K562 (cell line): Measurements from ENCODE around the gene PHACTR2. TPM values are rescaled to one million over a fixed set of nuclear protein-coding genes. Genes with fewer than 3 reads are reported as not detected.

Source experiments
- ATAC-seq: fragments of 200-7000 bp; cut with Tn5 transposase; 3 replicates; pipeline ENCODE4 v1.9.1; 2020; ENCODE audit warnings: moderate library complexity
- BruUV-seq: library from RNA; stranded (reverse); fragments of 400-500 nt; replicated peaks from 2 replicates; lab custom pipeline; 2021; lab: Mats Ljungman, UMichigan
- CTCF ChIA-PET: fragments of 300-600 bp; formaldehyde crosslinking; extraction: SDS; loops from one replicate; lab custom pipeline; 2021; ENCODE audit warnings: low intra/inter-chr PET ratio; lab: Yijun Ruan, JAX
- POLR2A ChIA-PET: fragments of 300-600, 350-650 bp; sonication (Branson Sonifier 250); formaldehyde crosslinking; extraction: SDS; loops from one replicate; lab custom pipeline; 2021; ENCODE audit warnings: antibody characterized with exemption, inconsistent platforms; lab: Yijun Ruan, JAX
- DNase-seq, 4 experiments: peaks; one replicate each; pipeline versions ENCODE4 v3.0.0 to v3.0.0-alpha.2; 2011 to 2018; ENCODE audit warnings: low spot score in 3 of 4, mixed read lengths in 3 of 4; ENCODE audit errors: extremely low read depth in 1 of 4
- FAIRE-seq: peaks from 2 replicates; lab custom pipeline; 2011; peaks lifted over from hg19 to GRCh38; lab: Jason Lieb, UNC
- H2AFZ ChIP-seq: 2 replicates; pipeline ENCODE4 v1.6.0; 2011; ENCODE audit warnings: low read depth, low read length, control low read depth, inconsistent platforms
- H3K27ac ChIP-seq: fragments of 200-600 bp; 3 replicates; pipeline ENCODE4 v1.8.0; 2011; ENCODE audit warnings: low read depth, mild to moderate bottlenecking, control low read depth, inconsistent platforms, low read length, moderate library complexity, mixed read lengths; ENCODE audit errors: extremely low read depth
- H3K27me3 ChIP-seq, 2 experiments: fragments of 300-600 bp in 1 of 2; 2 replicates in 1 of 2; 3 replicates in 1 of 2; pipeline versions ENCODE4 v1.6.0 to v1.8.0; 2011; ENCODE audit warnings: inconsistent platforms in 2 of 2, low read length in 2 of 2, mild to moderate bottlenecking in 1 of 2, mixed read lengths in 1 of 2, moderate library complexity in 1 of 2; ENCODE audit not compliant: control insufficient read depth in 2 of 2, insufficient read depth in 2 of 2
- H3K36me3 ChIP-seq: fragments of 300-600 bp; 3 replicates; pipeline ENCODE4 v1.8.0; 2011; ENCODE audit warnings: mild to moderate bottlenecking, low read length, inconsistent platforms; ENCODE audit not compliant: control insufficient read depth, insufficient read depth
- H3K4me1 ChIP-seq, 2 experiments: fragments of 200-600 bp in 1 of 2; replicated peaks in 1 of 2; 2 replicates in 1 of 2; 3 replicates in 1 of 2; pipeline versions ENCODE4 v1.5.1 to v1.8.0; 2011; ENCODE audit warnings: inconsistent platforms in 2 of 2, low read length in 2 of 2, mild to moderate bottlenecking in 1 of 2, mixed read lengths in 1 of 2, moderate library complexity in 1 of 2; ENCODE audit not compliant: control insufficient read depth in 2 of 2, insufficient read depth in 2 of 2
- H3K4me2 ChIP-seq: 2 replicates; pipeline ENCODE4 v1.6.1; 2011; ENCODE audit warnings: low read length, control low read depth, inconsistent platforms, mixed read lengths; ENCODE audit not compliant: insufficient read depth
- H3K4me3 ChIP-seq: fragments of 200-600 bp; sonication (generic), shearing (Covaris generic); 2 replicates; pipeline ENCODE4 v1.5.1; 2016; ENCODE audit warnings: control low read depth, inconsistent platforms
- H3K79me2 ChIP-seq: fragments of 200-600 bp; 3 replicates; pipeline ENCODE4 v1.8.0; 2011; ENCODE audit warnings: low read length, inconsistent platforms; ENCODE audit not compliant: control insufficient read depth, insufficient read depth
- H3K9ac ChIP-seq, 2 experiments: 2 replicates each; pipeline versions ENCODE4 v1.6.0 to v1.6.1; 2011; ENCODE audit warnings: low read depth in 2 of 2, low read length in 2 of 2, control low read depth in 1 of 2, inconsistent platforms in 1 of 2, mild to moderate bottlenecking in 1 of 2, mixed read lengths in 1 of 2; ENCODE audit not compliant: insufficient read depth in 1 of 2
- H3K9me1 ChIP-seq: one replicate; pipeline ENCODE4 v1.6.0; 2011; ENCODE audit warnings: inconsistent platforms, mild to moderate bottlenecking, low read length, moderate library complexity; ENCODE audit not compliant: control insufficient read depth, insufficient read depth
- H3K9me3 ChIP-seq: replicated peaks from 2 replicates; pipeline ENCODE4 v1.5.1; 2011; ENCODE audit warnings: low read depth, low read length, inconsistent platforms; ENCODE audit not compliant: control insufficient read depth, insufficient read depth
- H4K20me1 ChIP-seq: replicated peaks from 2 replicates; pipeline ENCODE4 v1.6.1; 2011; ENCODE audit warnings: low read length, inconsistent platforms, mixed read lengths; ENCODE audit not compliant: control insufficient read depth, insufficient read depth
- CBX3 ChIP-seq, 2 experiments: IDR thresholded peaks; 1 replicate in 1 of 2; 2 replicates in 1 of 2; pipeline ENCODE4 v1.6.1; 2012; ENCODE audit warnings: inconsistent platforms in 2 of 2, low read length in 2 of 2, borderline replicate concordance in 1 of 2, control low read depth in 1 of 2
- NFE2 ChIP-seq: IDR thresholded peaks from 2 replicates; pipeline ENCODE4 v1.6.1; 2014; ENCODE audit warnings: antibody characterized with exemption, low read depth
- PBX2 ChIP-seq, 2 experiments: IDR thresholded peaks in 1 of 2; conservative IDR thresholded peaks in 1 of 2; 2 replicates each; pipeline ENCODE4 v1.6.1; 2016; ENCODE audit warnings: low read depth in 2 of 2, mild to moderate bottlenecking in 1 of 2, missing compliant biosample characterization in 1 of 2, missing genetic modification characterization in 1 of 2, moderate library complexity in 1 of 2
- WGBS: fragments of 100-300 bp; shearing (Covaris generic); methylation state at CpG from one replicate; pipeline ENCODE4 v1.1.6; 2016; ENCODE audit warnings: low coverage, mixed read lengths; ENCODE audit not compliant: insufficient coverage; ENCODE audit errors: missing lambda C conversion rate; 5-methylcytosine and 5-hydroxymethylcytosine counted together
- in situ Hi-C: fragments of 300-500 bp; cut with MboI; formaldehyde crosslinking; loops from 4 replicates; pipeline ENCODE4 v1.15.0; 2018; ENCODE audit warnings: inconsistent platforms, mixed read lengths
- intact Hi-C: fragments of 100-400 bp; cut with micrococcal nuclease; formaldehyde crosslinking; loops from 2 replicates; pipeline ENCODE4 v1.14.2; 2022
- polyA plus RNA-seq, 8 experiments: library from polyadenylated mRNA; depleted of rRNA in 4 of 8; stranded (reverse) in 5 of 8; unstranded in 3 of 8; fragments of >200 nt; fragmentation: Nextera tagmentation in 2 of 8; fragmentation: Illumina TruSeq in 1 of 8; extraction: Ambion mirVana in 2 of 8; extraction: Trizol in 1 of 8; gene quantifications; 2 replicates each; pipeline versions ENCODE4 v1.2.1 to v1.2.3, GENCODE V29; 2011 to 2014; ENCODE audit warnings: inconsistent platforms in 1 of 8, missing spikeins in 1 of 8
- total RNA-seq, 7 experiments: library from RNA; depleted of rRNA in 6 of 7; stranded (reverse); fragments of >200 nt in 6 of 7; fragmentation: Illumina TruSeq in 2 of 7; extraction: Trizol in 2 of 7; gene quantifications; 2 replicates each; pipeline versions ENCODE4 v1.2.1 to v1.2.3, GENCODE V29; 2011 to 2021; ENCODE audit warnings: low replicate concordance in 1 of 7
- TF ChIP-seq, protein P1 (sequence below), 2 experiments: fragments of 450-650 bp; IDR thresholded peaks; 2 replicates each; pipeline ENCODE4 v1.6.1; 2016; ENCODE audit warnings: mild to moderate bottlenecking in 2 of 2, borderline replicate concordance in 1 of 2, low read depth in 1 of 2, moderate library complexity in 1 of 2

The PHACTR2 gene
- total and polyA plus RNA-seq, 9 of the 15 experiments (the other 6 are each of a cell fraction or from before 2014, with no cell fraction given) = 5.3 to 52.5 (median 22.9) TPM

- no peaks in the 10 kb centered on the region for H4K20me1 ChIP-seq
- H3K4me1 ChIP-seq = peaks cover 0 to 12% of the 10 kb centered on the region in 2 experiments; a peak in 4 of 5 replicates
- POLR2A ChIA-PET = interaction anchor here (0.6 to 1.4 kb wide), 4 partner anchors 64 to 1399 kb away, joined by 3 read pairs; partner anchors contain the start of gene LTV1
- no peaks in the 10 kb centered on the region for H3K9me1 ChIP-seq
- TF ChIP-seq CBX3 (IDR thresholded peaks at IDR 0.05; ENCODE audit: borderline replicate concordance in 1 of 2, low read length in 2 of 2) = no peak
- TF ChIP-seq, protein P1, sequence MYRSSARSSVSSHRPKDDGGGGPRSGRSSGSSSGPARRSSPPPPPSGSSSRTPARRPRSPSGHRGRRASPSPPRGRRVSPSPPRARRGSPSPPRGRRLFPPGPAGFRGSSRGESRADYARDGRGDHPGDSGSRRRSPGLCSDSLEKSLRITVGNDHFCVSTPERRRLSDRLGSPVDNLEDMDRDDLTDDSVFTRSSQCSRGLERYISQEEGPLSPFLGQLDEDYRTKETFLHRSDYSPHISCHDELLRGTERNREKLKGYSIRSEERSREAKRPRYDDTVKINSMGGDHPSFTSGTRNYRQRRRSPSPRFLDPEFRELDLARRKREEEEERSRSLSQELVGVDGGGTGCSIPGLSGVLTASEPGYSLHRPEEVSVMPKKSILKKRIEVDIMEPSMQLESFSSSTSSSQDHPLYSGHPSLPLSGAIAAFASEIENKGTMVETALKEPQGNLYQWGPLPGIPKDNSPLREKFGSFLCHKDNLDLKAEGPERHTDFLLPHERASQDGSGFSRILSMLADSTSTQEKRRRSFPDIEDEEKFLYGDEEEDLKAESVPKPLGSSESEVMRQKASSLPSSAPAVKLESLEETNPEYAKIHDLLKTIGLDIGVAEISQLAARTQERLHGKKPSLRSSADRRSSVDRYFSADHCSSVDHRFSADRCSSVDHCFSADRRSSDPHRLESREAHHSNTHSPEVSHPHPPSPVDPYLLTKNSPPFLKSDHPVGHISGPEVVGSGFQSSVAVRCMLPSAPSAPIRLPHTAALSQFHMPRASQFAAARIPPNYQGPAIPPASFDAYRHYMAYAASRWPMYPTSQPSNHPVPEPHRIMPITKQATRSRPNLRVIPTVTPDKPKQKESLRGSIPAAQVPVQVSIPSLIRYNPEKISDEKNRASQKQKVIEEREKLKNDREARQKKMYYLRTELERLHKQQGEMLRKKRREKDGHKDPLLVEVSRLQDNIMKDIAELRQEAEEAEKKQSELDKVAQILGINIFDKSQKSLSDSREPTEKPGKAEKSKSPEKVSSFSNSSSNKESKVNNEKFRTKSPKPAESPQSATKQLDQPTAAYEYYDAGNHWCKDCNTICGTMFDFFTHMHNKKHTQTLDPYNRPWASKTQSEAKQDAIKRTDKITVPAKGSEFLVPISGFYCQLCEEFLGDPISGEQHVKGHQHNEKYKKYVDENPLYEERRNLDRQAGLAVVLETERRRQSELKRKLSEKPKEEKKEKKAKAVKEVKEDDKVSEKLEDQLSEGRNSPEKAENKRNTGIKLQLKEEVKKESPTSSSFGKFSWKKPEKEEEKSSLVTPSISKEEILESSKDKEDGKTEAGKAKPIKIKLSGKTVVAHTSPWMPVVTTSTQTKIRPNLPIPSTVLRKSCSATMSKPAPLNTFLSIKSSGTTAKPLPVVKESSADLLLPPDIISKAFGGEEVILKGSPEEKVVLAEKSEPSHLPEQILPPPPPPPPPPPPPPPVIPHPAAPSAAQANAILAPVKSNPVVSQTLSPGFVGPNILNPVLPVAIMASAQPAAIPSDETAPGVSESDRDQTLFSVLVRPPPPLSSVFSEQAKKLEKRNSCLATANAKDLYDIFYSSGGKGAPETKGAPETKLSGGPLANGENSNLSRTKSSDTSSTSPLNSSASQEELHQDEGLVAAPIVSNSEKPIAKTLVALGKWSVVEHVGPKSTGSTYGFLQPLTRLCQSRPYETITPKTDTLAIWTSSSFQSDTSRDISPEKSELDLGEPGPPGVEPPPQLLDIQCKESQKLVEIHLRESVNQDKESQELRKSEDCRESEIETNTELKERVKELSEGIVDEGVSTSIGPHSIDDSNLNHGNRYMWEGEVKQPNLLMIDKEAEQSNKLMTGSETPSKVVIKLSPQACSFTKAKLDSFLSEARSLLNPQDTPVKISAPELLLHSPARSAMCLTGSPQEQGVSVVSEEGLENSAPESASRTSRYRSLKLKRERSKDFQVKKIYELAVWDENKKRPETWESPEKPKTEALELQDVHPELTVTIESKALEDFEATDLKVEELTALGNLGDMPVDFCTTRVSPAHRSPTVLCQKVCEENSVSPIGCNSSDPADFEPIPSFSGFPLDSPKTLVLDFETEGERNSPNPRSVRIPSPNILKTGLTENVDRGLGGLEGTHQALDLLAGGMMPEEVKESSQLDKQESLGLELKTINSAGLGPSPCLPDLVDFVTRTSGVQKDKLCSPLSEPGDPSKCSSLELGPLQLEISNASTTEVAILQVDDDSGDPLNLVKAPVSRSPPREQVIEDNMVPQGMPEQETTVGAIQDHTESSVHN (IDR thresholded peaks at IDR 0.05; ENCODE audit: borderline replicate concordance in 1 of 2, low read depth in 1 of 2) = no peak
- no peak for TF ChIP-seq PBX2 (CRISPR knock-in tag; IDR thresholded peaks at IDR 0.05; ENCODE audit: low read depth)
- TF ChIP-seq PBX2 (tag; conservative IDR thresholded peaks at IDR 0.05; ENCODE audit: low read depth) = peak; percentile 57; the same call in 1 of the 2 replicates
- no peak for TF ChIP-seq NFE2
- intact Hi-C loops (no loop called here), in situ Hi-C loops (no loop called here)
- no peaks in the 10 kb centered on the region for H3K9me3 ChIP-seq
- DNase-seq (no peak), ATAC-seq (no peak), FAIRE-seq (no peak)
- BruUV-seq = no TSS peak
- H3K4me2 ChIP-seq = no peak overlapping the region
- H2AFZ ChIP-seq = no peak overlapping the region
- no peaks in the 10 kb centered on the region for H3K27me3 ChIP-seq
- CTCF ChIA-PET = no interaction called here
- no peaks in the 10 kb centered on the region for H3K79me2 ChIP-seq
- H3K27ac ChIP-seq = no peak overlapping the region
- 61% methylated on average over 12 of the region's 12 CpGs for WGBS
- H3K4me3 ChIP-seq = no peak overlapping the region
- H3K36me3 ChIP-seq = no peaks in the 10 kb centered on the region; the same call in 2 of the 3 replicates
- H3K9ac ChIP-seq = no peak overlapping the region
Observed at GRCh38 chr6:143743301-143744166, 65.8 kb downstream of the PHACTR2 start.
